Keratinocyte (primary cell): ENCODE data around the gene KMT5C. TPM values are rescaled to one million over a fixed set of nuclear protein-coding genes. Genes with fewer than 3 reads are reported as not detected.

Source experiments
- DNase-seq: peaks from one replicate; pipeline ENCODE4 v3.0.0-alpha.2; 2011; ENCODE audit warnings: low read depth, missing footprints, low spot score
- FAIRE-seq: peaks from 2 replicates; lab custom pipeline; 2011; peaks lifted over from hg19 to GRCh38; lab: Jason Lieb, UNC
- H2AFZ ChIP-seq: 2 replicates; pipeline ENCODE4 v1.6.0; 2012; ENCODE audit warnings: low read length, control low read depth, inconsistent platforms; ENCODE audit not compliant: control insufficient read depth
- H3K27ac ChIP-seq: 2 replicates; pipeline ENCODE4 v1.5.1; 2011; ENCODE audit warnings: low read length; ENCODE audit not compliant: control insufficient read depth, insufficient read depth
- H3K27me3 ChIP-seq: 3 replicates; pipeline ENCODE4 v1.6.0; 2011; ENCODE audit warnings: low read length; ENCODE audit not compliant: control insufficient read depth, insufficient read depth; ENCODE audit errors: extremely low read depth
- H3K36me3 ChIP-seq, 2 experiments: 2 replicates in 1 of 2; 3 replicates in 1 of 2; pipeline ENCODE4 v1.5.1; 2011; ENCODE audit warnings: low read length in 2 of 2, mild to moderate bottlenecking in 1 of 2; ENCODE audit not compliant: control insufficient read depth in 2 of 2, insufficient read depth in 2 of 2; ENCODE audit errors: extremely low read depth in 1 of 2
- H3K4me1 ChIP-seq: 3 replicates; pipeline ENCODE4 v1.5.1; 2011; ENCODE audit warnings: low read length; ENCODE audit not compliant: control insufficient read depth, insufficient read depth; ENCODE audit errors: extremely low read depth
- H3K4me2 ChIP-seq: 3 replicates; pipeline ENCODE4 v1.6.0; 2011; ENCODE audit warnings: low read depth, low read length; ENCODE audit not compliant: control insufficient read depth, insufficient read depth; ENCODE audit errors: extremely low read depth
- H3K4me3 ChIP-seq, 3 experiments: fragments of 200-600 bp in 1 of 3; sonication (generic) in 1 of 3; 2 replicates in 2 of 3; 3 replicates in 1 of 3; pipeline ENCODE4 v1.5.1; 2011 to 2016; ENCODE audit warnings: low read length in 3 of 3, mild to moderate bottlenecking in 3 of 3, control low read depth in 2 of 3, inconsistent platforms in 1 of 3, low read depth in 1 of 3, mixed read lengths in 1 of 3, mixed run types in 1 of 3, moderate library complexity in 1 of 3; ENCODE audit not compliant: control insufficient read depth in 2 of 3, insufficient read depth in 2 of 3; ENCODE audit errors: extremely low read depth in 1 of 3
- H3K79me2 ChIP-seq: 2 replicates; pipeline ENCODE4 v1.6.0; 2012; ENCODE audit warnings: low read length; ENCODE audit not compliant: control insufficient read depth, insufficient read depth
- H3K9ac ChIP-seq: 3 replicates; pipeline ENCODE4 v1.6.0; 2011; ENCODE audit warnings: low read length; ENCODE audit not compliant: control insufficient read depth, insufficient read depth; ENCODE audit errors: extremely low read depth
- H3K9me1 ChIP-seq: 3 replicates; pipeline ENCODE4 v1.6.0; 2011; ENCODE audit warnings: low read length; ENCODE audit not compliant: control insufficient read depth, insufficient read depth; ENCODE audit errors: extremely low read depth
- H3K9me3 ChIP-seq: 2 replicates; pipeline ENCODE4 v1.5.1; 2012; ENCODE audit warnings: low read depth, low read length; ENCODE audit not compliant: control insufficient read depth
- H4K20me1 ChIP-seq: 3 replicates; pipeline ENCODE4 v1.6.0; 2011; ENCODE audit warnings: low read length; ENCODE audit not compliant: control insufficient read depth, insufficient read depth; ENCODE audit errors: extremely low read depth
- EZH2 ChIP-seq: IDR thresholded peaks from one replicate; pipeline ENCODE4 v1.6.1; 2012; ENCODE audit warnings: inconsistent platforms, mild to moderate bottlenecking, low read length, moderate library complexity
- dilution Hi-C: fragments of 300-500 bp; cut with MboI; formaldehyde crosslinking; loops from one replicate; pipeline ENCODE4 v1.7.0; 2020; ENCODE audit warnings: low sequenced_read_pairs; ENCODE audit not compliant: extremely low pct_ligation_motif_present
- polyA plus RNA-seq, 5 experiments: library from polyadenylated mRNA; depleted of rRNA in 3 of 5; stranded (reverse) in 3 of 5; stranded (forward) in 1 of 5; unstranded in 1 of 5; fragments of >200 nt; gene quantifications; 1 replicate in 1 of 5; 2 replicates in 3 of 5; 3 replicates in 1 of 5; pipeline versions ENCODE4 v1.2.1 to v1.2.3, GENCODE V29; 2011 to 2012; ENCODE audit warnings: missing spikeins in 2 of 5, low read depth in 1 of 5, low replicate concordance in 1 of 5
- TF ChIP-seq, protein P1 (sequence below), 3 experiments: IDR thresholded peaks in 1 of 3; conservative IDR thresholded peaks in 1 of 3; optimal IDR thresholded peaks in 1 of 3; 2 replicates in 2 of 3; 3 replicates in 1 of 3; pipeline versions ENCODE3 to v1.5.1; 2011; ENCODE audit warnings: low read length in 3 of 3, mild to moderate bottlenecking in 3 of 3, moderate library complexity in 2 of 3, control low read depth in 1 of 3, inconsistent platforms in 1 of 3; ENCODE audit not compliant: insufficient read depth in 2 of 3; ENCODE audit errors: extremely low read depth in 1 of 3

Gene KMT5C
- polyA plus RNA-seq, 1 donor (not counting 4 experiments of a cell fraction or from before 2014, with no cell fraction given) = 4.3 TPM

- H3K9ac ChIP-seq = no peak overlapping the region
- peaks cover 3% of the 10 kb centered on the region for H3K4me1 ChIP-seq
- no peaks in the 10 kb centered on the region for H4K20me1 ChIP-seq
- FAIRE-seq = no peak
- no peak for DNase-seq
- no peaks in the 10 kb centered on the region for H3K79me2 ChIP-seq
- no peaks in the 10 kb centered on the region for H3K9me3 ChIP-seq
- H3K27me3 ChIP-seq = peaks cover 13% of the 10 kb centered on the region
- no peak for TF ChIP-seq EZH2
- TF ChIP-seq, protein P1, sequence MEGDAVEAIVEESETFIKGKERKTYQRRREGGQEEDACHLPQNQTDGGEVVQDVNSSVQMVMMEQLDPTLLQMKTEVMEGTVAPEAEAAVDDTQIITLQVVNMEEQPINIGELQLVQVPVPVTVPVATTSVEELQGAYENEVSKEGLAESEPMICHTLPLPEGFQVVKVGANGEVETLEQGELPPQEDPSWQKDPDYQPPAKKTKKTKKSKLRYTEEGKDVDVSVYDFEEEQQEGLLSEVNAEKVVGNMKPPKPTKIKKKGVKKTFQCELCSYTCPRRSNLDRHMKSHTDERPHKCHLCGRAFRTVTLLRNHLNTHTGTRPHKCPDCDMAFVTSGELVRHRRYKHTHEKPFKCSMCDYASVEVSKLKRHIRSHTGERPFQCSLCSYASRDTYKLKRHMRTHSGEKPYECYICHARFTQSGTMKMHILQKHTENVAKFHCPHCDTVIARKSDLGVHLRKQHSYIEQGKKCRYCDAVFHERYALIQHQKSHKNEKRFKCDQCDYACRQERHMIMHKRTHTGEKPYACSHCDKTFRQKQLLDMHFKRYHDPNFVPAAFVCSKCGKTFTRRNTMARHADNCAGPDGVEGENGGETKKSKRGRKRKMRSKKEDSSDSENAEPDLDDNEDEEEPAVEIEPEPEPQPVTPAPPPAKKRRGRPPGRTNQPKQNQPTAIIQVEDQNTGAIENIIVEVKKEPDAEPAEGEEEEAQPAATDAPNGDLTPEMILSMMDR (optimal IDR thresholded peaks at IDR 0.05 in 1 of 3, IDR thresholded peaks at IDR 0.05 in 1 of 3, conservative IDR thresholded peaks at IDR 0.05 in 1 of 3; ENCODE audit: extremely low read depth in 1 of 3, insufficient read depth in 2 of 3, low read length in 3 of 3) = no peak
- H3K36me3 ChIP-seq = peaks cover 0 to 13% of the 10 kb centered on the region in 2 experiments
- no peaks in the 10 kb centered on the region for H3K9me1 ChIP-seq
- no peak overlapping the region for H2AFZ ChIP-seq
- dilution Hi-C loops = no loop called here
- no peak overlapping the region for H3K4me2 ChIP-seq
- no peak overlapping the region for H3K27ac ChIP-seq
- no peak overlapping the region for H3K4me3 ChIP-seq
Observed at GRCh38 chr19:55347442-55348009, 7.8 kb downstream of the KMT5C start.

DNA sequence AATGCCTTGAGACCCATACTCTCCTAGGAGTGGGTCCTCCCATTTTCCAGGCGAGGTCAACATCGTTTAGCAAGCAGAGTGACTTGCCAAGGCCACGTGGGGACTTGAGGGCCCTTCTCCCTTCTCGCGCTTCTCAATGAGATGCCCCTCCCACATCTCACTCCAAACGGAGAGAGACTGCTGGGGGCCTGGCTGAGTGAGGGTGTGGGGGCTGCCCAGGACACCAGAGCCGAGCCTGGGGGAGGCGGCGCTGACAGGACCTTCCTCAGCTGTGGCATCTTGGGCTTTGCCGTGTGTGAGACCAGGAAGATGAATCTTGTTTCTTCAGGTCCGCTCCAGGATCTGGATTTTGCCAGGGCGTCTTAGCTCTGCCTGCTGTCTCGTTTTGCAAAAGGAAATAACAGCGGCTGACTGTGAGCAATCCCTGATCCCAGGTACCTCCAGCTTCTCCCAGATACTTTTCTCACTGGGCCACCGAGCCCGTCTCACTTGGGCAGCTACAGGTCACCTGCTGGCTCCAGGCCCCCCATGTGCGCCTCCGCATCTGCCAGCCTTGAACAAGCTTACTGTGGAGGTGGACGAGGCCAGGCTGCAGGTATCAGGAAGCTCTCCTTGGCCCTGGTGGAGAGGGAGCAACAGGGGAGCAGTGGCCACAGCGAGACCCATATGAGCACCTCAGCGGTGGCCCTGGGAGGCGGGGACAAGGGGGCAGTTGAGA, 8.8 kb downstream of the KMT5C start:
- Histone ChIP-seq H3K4me1 (peaks cover 7% of the 10 kb centered on the region), H3K27ac (no peak overlapping the region), H3K4me2 (no peak overlapping the region), H3K9me3 (no peaks in the 10 kb centered on the region), H3K36me3 (peaks cover 0 to 8% of the 10 kb centered on the region in 2 experiments), H3K79me2 (no peaks in the 10 kb centered on the region), H3K4me3 (no peak overlapping the region), H3K9ac (no peak overlapping the region), H2AFZ (no peak overlapping the region), H3K27me3 (peaks cover 22% of the 10 kb centered on the region), H4K20me1 (no peaks in the 10 kb centered on the region), H3K9me1 (no peaks in the 10 kb centered on the region)
- dilution Hi-C loops = no loop called here
- TF ChIP-seq, protein P1 (optimal IDR thresholded peaks at IDR 0.05 in 1 of 3, IDR thresholded peaks at IDR 0.05 in 1 of 3, conservative IDR thresholded peaks at IDR 0.05 in 1 of 3; ENCODE audit: extremely low read depth in 1 of 3, insufficient read depth in 2 of 3, low read length in 3 of 3) = no peak
- TF ChIP-seq EZH2 = no peak
- DNase-seq (no peak), FAIRE-seq (no peak)
